Esophagus muscularis mucosa (tissue), 4 donors: ENCODE measurements around the gene MYH7B. TPM values are rescaled to one million over a fixed set of nuclear protein-coding genes. Genes with fewer than 3 reads are reported as not detected.
A peak's percentile ranks its signal among the peaks of the same experiment; 100 is the strongest.

ENCODE experiments used
- DNase-seq: peaks from one replicate; pipeline ENCODE4 v3.0.0-alpha.2; 2017; ENCODE audit errors: extremely low spot score
- H3K27ac ChIP-seq, 4 donors: fragments of 200-600 bp; sonication (generic); replicated peaks in 1 of 4; 1 replicate in 3 of 4; 2 replicates in 1 of 4; pipeline ENCODE4 v1.5.1; 2016 to 2019; ENCODE audit warnings: mild to moderate bottlenecking in 1 of 4
- H3K27me3 ChIP-seq, 4 donors: fragments of 200-600 bp; sonication (generic); one replicate each; pipeline versions ENCODE4 v1.5.1 to v1.6.0; 2016 to 2019
- H3K36me3 ChIP-seq, 4 donors: fragments of 200-600 bp; sonication (generic); one replicate each; pipeline ENCODE4 v1.5.1; 2016 to 2019
- H3K4me1 ChIP-seq, 4 donors: fragments of 200-600 bp; sonication (generic); one replicate each; pipeline ENCODE4 v1.5.1; 2016 to 2019
- H3K4me3 ChIP-seq, 4 donors: fragments of 200-600 bp; sonication (generic); 1 replicate in 2 of 4; 2 replicates in 2 of 4; pipeline ENCODE4 v1.5.1; 2016 to 2019; ENCODE audit warnings: mild to moderate bottlenecking in 4 of 4, moderate library complexity in 1 of 4
- H3K9me3 ChIP-seq, 4 donors: fragments of 200-600 bp; sonication (generic); 1 replicate in 3 of 4; 2 replicates in 1 of 4; pipeline ENCODE4 v1.5.1; 2016 to 2019
- CTCF ChIP-seq, 3 experiments: fragments of 200-600 bp in 2 of 3; fragments of 450-650 bp in 1 of 3; sonication (generic) in 2 of 3; IDR thresholded peaks; one replicate each; pipeline ENCODE4 v1.5.1; 2017 to 2019; ENCODE audit warnings: antibody characterized with exemption in 3 of 3, mild to moderate bottlenecking in 2 of 3, moderate library complexity in 1 of 3
- EP300 ChIP-seq: sonication (generic); formaldehyde crosslinking; IDR thresholded peaks from one replicate; pipeline ENCODE4 v1.6.1; 2017; ENCODE audit warnings: antibody characterized with exemption
- POLR2A ChIP-seq: fragments of 450-650 bp; IDR thresholded peaks from one replicate; pipeline ENCODE4 v1.6.1; 2017; ENCODE audit warnings: antibody characterized with exemption, moderate library complexity, mild to moderate bottlenecking, low read depth
- POLR2AphosphoS5 ChIP-seq, 2 donors: sonication (generic); formaldehyde crosslinking; IDR thresholded peaks; one replicate each; pipeline ENCODE4 v1.6.1; 2017; ENCODE audit warnings: antibody characterized with exemption in 2 of 2
- WGBS: methylation state at CpG from one replicate; pipeline ENCODE4 v1.1.5; 2018; 5-methylcytosine and 5-hydroxymethylcytosine counted together
- intact Hi-C: fragments of 100-400 bp; cut with DNase I; formaldehyde crosslinking; loops from one replicate; pipeline ENCODE4 v1.15.1; 2023
- total RNA-seq, 4 donors: library from RNA; depleted of rRNA; stranded (reverse); fragments of >200 nt; gene quantifications; one replicate each; pipeline versions ENCODE4 v1.1.0 to v1.2.1, GENCODE V29; 2016

Gene MYH7B
- total RNA-seq = under 1 TPM; 0.17 to 0.84 (median 0.37) TPM

- WGBS = under 1% methylated on average over 46 of the region's 62 CpGs
- no peaks in the 10 kb centered on the region for H3K27me3 ChIP-seq
- peak within 1 kb of the TSS; percentile 66 to 81 (median 74) for H3K4me3 ChIP-seq
- H3K9me3 ChIP-seq = no peaks in the 10 kb centered on the region
- intact Hi-C loops = loop anchor here (1.0 kb wide), 1 partner anchor 82 kb away; no protein-coding TSS in a partner anchor
- H3K4me1 ChIP-seq = peaks cover 12 to 20% (median 17%) of the 10 kb centered on the region in 4 donors
- TF ChIP-seq EP300 (no peak), CTCF (IDR thresholded peaks at IDR 0.05) (peak; percentile 61 to 85 (median 64)), POLR2AphosphoS5 (IDR thresholded peaks at IDR 0.05) (peak; percentile 95), POLR2A (peak; percentile 73)
- peak; percentile 99 for DNase-seq
- H3K27ac ChIP-seq = peak within 1 kb of the TSS; percentile 84 to 92 (median 89)
- H3K36me3 ChIP-seq = peaks cover 0 to 8% (median 3%) of the 10 kb centered on the region in 4 donors
Observed at GRCh38 chr20:34955231-34956040, at the start of gene MYH7B, which contains the start of gene GSS. MYH7B (plus strand) TSS chr20:34955868; CDS start chr20:34978006, 22,138 bp downstream. GSS (minus strand) TSS chr20:34955806; CDS start chr20:34951852, 3,954 bp downstream.

- TF ChIP-seq EP300 (no peak), POLR2AphosphoS5 (IDR thresholded peaks at IDR 0.05) (peak in 1 of 2 donors; percentile 17)
- Histone ChIP-seq H3K36me3 (no peaks in the 10 kb centered on the region), H3K9me3 (no peaks in the 10 kb centered on the region), H3K27ac (peak overlapping the region; percentile 48 to 74 (median 59)), H3K4me3 (no peak overlapping the region), H3K27me3 (no peaks in the 10 kb centered on the region), H3K4me1 (peaks cover 17 to 34% (median 19%) of the 10 kb centered on the region in 4 donors)
- DNase-seq = no peak
- WGBS = 30% methylated on average over 7 of the region's 7 CpGs
- intact Hi-C loops = no loop called here
Observed at GRCh38 chr20:34907616-34908469, 47.8 kb upstream of the MYH7B start.

GRCh38 chr20:34915131-34915530 is 40.5 kb upstream of the MYH7B start:
- TF ChIP-seq EP300 (no peak), CTCF (IDR thresholded peaks at IDR 0.05) (no peak), POLR2A (no peak), POLR2AphosphoS5 (IDR thresholded peaks at IDR 0.05) (no peak)
- H3K27ac ChIP-seq = no peak overlapping the region
- peaks cover 0 to 25% (median 10%) of the 10 kb centered on the region in 4 donors for H3K36me3 ChIP-seq
- intact Hi-C loops = no loop called here
- no peaks in the 10 kb centered on the region for H3K27me3 ChIP-seq
- DNase-seq = no peak
- 89% methylated on average over 4 of the region's 4 CpGs for whole genome bisulfite sequencing
- no peak overlapping the region for H3K4me3 ChIP-seq
- no peaks in the 10 kb centered on the region for H3K9me3 ChIP-seq
- H3K4me1 ChIP-seq = peaks cover 0 to 31% (median 0%) of the 10 kb centered on the region in 4 donors

- Histone ChIP-seq H3K27ac (no peak overlapping the region), H3K9me3 (no peaks in the 10 kb centered on the region), H3K27me3 (no peaks in the 10 kb centered on the region), H3K4me1 (peaks cover 0 to 31% (median 0%) of the 10 kb centered on the region in 4 donors), H3K4me3 (no peak overlapping the region), H3K36me3 (peaks cover 0 to 31% (median 16%) of the 10 kb centered on the region in 4 donors)
- no peak for DNase-seq
- 95% methylated on average over 4 of the region's 4 CpGs for WGBS
- intact Hi-C loops = no loop called here
- TF ChIP-seq POLR2AphosphoS5 (IDR thresholded peaks at IDR 0.05) (no peak), CTCF (IDR thresholded peaks at IDR 0.05) (no peak), POLR2A (no peak), EP300 (no peak)
Observed at GRCh38 chr20:34915749-34916455, 39.8 kb upstream of the MYH7B start.
